GM21528 (cell line): ENCODE results near the gene SFPQ.
A peak's percentile ranks its signal among the peaks of the same experiment; 100 is the strongest.
"Not testable (repeated sequence)": the region's sequence is repeated elsewhere in the genome, so short reads cannot be mapped to it uniquely, and the experiment has no call there.

Source experiments
- ATAC-seq: cut with Tn5 transposase; IDR thresholded peaks from one replicate; pipeline ENCODE4 v1.9.1; 2021; ENCODE audit warnings: mild to moderate bottlenecking, moderate library complexity; ENCODE audit not compliant: unreplicated experiment, low FRiP score

SFPQ gene

DNA sequence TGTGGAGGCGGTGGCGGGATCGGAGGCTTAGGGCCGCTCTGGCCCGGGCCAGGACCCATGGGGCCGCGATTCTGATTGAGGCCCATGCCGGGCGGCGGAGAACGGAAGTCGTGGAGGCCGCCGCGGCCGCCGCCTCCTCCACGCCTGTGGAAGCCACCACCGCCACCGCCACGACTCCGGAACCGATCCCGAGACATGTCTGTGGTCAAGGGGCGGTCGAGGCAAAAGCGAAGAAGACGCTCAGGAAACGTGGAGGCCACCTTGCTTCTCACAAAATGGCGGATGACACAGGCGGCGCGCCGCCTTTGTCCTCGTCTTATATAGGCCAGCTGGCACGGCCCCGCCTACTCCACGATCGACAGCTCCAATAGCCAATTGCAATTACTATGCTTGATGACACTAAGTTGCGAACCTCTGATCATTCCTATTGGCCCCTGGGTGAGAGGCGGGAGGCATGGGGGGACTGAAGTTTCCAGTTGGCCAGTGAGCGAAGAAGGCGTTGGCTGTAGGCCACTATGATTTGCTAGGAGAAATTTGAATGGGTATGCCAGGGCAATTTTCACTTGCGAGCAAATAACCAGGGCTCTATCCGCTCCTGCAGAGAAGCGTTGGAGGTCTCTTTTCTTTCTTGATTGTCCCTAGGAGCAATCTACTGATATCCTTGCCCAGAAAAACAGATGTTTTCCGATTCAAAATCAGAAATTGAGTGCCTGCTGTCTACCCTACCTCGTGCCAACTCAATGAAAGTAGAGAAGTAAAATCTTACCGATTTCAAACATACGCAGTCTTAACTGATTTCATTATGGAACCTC, at the start of gene SFPQ:
Gene SFPQ, minus strand, starts transcription at position 293 of the 812 bp plus-strand sequence. Its CDS starts 96 bp downstream, at position 197.
- peak; percentile 92 for ATAC-seq

DNA sequence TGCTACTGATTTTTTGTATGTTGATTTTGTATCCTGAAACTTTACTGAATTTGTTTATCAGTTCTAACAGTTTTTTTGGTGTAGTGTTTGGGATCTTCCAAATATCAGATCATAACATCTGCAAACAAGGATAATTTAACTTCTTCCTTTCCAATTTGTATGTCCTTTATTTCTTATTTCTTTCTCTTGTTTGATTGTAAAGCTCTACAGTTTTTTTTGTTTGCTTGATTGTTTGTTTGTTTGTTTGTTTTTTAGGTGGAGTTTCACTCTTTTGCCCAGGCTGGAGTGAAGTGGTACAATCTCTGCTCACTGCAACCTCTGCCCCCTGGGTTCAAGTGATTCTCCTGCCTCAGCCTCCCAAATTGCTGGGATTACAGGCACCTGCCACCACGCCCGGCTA, 43.8 kb upstream of the SFPQ start:
- not testable (repeated sequence) for ATAC-seq

GRCh38 chr1:35231287-35231686, 38.3 kb upstream of the SFPQ start:
- no peak for ATAC-seq

DNA sequence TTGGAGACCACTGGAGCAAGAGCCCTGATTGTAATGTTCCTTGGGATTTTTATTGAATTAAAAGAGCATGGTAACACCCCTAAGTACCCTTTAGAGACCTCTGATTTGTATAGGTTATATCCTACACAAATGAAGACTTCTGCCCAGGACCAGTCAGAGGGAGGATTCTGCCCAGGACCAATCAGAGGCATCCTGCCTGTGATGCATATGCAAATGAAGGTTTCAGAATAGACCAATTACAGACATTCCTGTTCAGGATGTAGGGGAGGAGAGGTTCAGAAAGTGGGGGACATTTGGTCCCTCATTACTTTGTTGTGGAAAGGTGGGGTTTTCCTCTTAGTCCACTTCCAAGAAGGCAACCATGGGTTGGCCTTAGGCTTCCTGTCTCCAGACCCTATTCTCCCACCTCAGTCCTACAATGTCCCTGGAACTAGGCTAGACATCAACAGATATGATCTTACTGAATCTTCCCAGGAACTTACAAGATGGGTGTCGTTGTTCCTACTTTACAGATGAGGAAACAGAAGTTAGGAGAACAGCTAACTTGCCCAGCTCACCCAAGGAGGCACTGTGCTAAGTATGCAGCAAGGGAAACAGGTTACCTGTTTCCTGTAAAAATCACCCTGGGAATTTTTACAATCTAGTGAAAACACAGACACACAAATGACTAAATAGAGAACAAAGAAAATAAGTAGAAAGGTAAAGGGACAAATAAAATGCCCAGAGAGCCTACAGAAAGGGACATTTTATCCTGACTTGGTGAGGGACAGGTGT, 36.8 kb upstream of the SFPQ start:
- ATAC-seq = no peak

GRCh38 chr1:35226546-35226945, 33.6 kb upstream of the SFPQ start:
- no peak for ATAC-seq

- no peak for ATAC-seq
Observed at GRCh38 chr1:35223084-35223630, 30.2 kb upstream of the SFPQ start.

DNA sequence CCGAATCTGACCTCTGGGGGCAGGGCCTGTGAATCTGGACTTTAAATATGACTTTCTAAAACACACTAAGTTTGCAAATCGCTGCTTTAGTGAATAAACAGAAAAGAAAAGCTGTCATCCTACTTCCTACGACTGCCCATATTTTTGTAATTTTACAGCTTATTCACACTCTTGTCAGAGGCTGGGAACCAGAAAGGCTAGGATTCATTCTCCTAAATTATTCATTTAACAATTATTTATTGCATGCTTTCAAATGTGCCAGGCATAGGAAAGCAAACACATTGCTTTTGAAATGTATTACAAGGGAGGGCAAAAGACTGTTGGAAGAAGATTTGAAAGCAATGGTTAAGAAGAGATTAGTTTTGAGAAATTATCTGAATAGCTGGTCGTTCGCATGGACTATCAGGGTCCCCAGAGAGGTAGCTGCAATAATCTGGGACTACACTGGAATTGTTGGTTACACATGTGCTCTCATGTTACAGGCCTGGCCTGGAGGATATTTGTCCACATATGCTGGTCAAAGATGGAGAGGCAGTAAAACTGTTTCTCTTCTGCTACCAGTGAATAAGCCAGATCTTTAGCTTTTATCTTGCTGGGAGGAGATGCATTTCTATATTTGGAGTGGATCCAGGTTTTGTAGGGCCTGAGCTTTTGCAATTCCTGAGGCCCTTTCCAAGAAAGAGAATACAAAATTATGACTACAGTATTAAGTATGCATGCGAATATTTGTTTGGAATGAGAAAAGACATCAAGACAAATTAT, 29.6 kb upstream of the SFPQ start:
- ATAC-seq = no peak

GRCh38 chr1:35220976-35221375, 28.0 kb upstream of the SFPQ start:
- ATAC-seq = no peak

- ATAC-seq = no peak
Observed at GRCh38 chr1:35215346-35215745, 22.4 kb upstream of the SFPQ start.

- no peak for ATAC-seq
Observed at GRCh38 chr1:35211120-35211414, 18.1 kb upstream of the SFPQ start.

DNA sequence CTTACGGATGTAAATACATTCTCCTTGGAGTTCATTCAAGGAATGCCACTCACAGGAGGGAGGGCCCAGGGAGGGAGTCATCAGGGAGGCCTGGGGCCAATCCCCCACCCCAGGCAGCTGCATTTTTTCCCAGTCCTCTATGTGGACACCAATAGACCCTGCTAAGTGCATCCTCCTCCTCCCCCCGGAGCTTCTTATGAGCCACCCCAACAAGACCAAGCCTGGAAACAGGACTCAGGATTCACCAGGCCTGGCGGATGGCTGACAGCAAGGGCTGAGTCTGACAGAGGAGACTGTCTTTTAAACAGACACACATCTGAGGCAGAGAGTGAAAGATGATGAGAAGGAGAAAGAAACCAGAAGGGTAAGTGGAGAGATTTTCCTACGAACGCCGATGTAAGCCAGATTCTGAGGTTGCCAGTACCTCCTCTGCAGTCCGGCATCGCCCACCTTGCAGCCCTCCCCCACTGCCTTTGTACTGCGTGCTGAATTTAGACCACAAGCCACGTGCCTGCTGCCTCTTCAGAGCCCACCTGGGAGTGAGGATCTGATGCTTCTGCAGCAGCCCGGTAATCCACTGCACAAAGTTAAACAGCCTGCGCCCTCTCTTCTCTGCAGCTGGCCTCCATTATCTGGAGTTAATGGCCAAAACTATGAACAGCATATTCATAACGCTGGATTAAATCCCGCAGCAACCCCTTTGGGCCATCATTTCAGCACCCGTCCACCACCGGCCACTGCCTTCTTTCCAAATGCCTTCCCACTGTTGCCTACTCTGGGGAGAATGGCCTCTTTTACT, 17.6 kb upstream of the SFPQ start:
- ATAC-seq = no peak

- ATAC-seq = no peak
Observed at GRCh38 chr1:35203295-35203694, 10.3 kb upstream of the SFPQ start.

GRCh38 chr1:35202048-35202719, 9.2 kb upstream of the SFPQ start:
- ATAC-seq = peak; percentile 73

GRCh38 chr1:35201631-35202030, 8.7 kb upstream of the SFPQ start:
- no peak for ATAC-seq

- peak; percentile 35 for ATAC-seq
Observed at GRCh38 chr1:35192056-35192852, 691 bp downstream of the SFPQ start.

GRCh38 chr1:35191429-35192055, 1.4 kb downstream of the SFPQ start:
- no peak for ATAC-seq

GRCh38 chr1:35190784-35191183, 2.2 kb downstream of the SFPQ start:
- no peak for ATAC-seq
